Caco-2 (cell line): ENCODE results near the gene TK2. TPM values are rescaled to one million over a fixed set of nuclear protein-coding genes. Genes with fewer than 3 reads are reported as not detected.

Experiments used
- BruUV-seq: library from RNA; stranded (reverse); fragments of 400-500 nt; replicated peaks from 2 replicates; lab custom pipeline; 2021; lab: Mats Ljungman, UMichigan
- CTCF ChIA-PET: fragments of 300-600 bp; sonication (Branson Sonifier 250); formaldehyde crosslinking; loops from one replicate; lab custom pipeline; 2022; ENCODE audit warnings: antibody characterized with exemption; lab: Charles Lee
- POLR2A ChIA-PET: fragments of 300-600 bp; sonication (Branson Sonifier 250); formaldehyde crosslinking; loops from one replicate; lab custom pipeline; 2022; ENCODE audit warnings: antibody characterized with exemption; lab: Charles Lee
- DNase-seq, 2 experiments: peaks; one replicate each; pipeline versions ENCODE4 v3.0.0 to v3.0.0-alpha.2; 2020 to 2022
- H3K27me3 ChIP-seq: replicated peaks from 2 replicates; pipeline ENCODE4 v1.6.0; 2011; ENCODE audit warnings: low read length; ENCODE audit not compliant: control insufficient read depth, insufficient read depth
- H3K36me3 ChIP-seq: 2 replicates; pipeline ENCODE4 v1.5.1; 2011; ENCODE audit warnings: low read length; ENCODE audit not compliant: control insufficient read depth, insufficient read depth
- H3K4me1 ChIP-seq: fragments of 250-450 bp; sonication (Bioruptor Pico); 2 replicates; pipeline ENCODE4 v1.5.1; 2020; ENCODE audit warnings: mild to moderate bottlenecking
- H3K4me3 ChIP-seq: 2 replicates; pipeline ENCODE4 v1.5.1; 2011; ENCODE audit warnings: low read depth, mild to moderate bottlenecking, control low read depth, low read length
- H3K9me3 ChIP-seq: fragments of 250-450 bp; sonication (Bioruptor Pico); 2 replicates; pipeline ENCODE4 v1.5.1; 2020; ENCODE audit warnings: mild to moderate bottlenecking, moderate library complexity
- H3K27ac Mint-ChIP-seq: one replicate; pipeline ENCODE4 v1.8.0; 2022; ENCODE audit warnings: mixed read lengths; ENCODE audit not compliant: unreplicated experiment
- H3K27me3 Mint-ChIP-seq: one replicate; pipeline ENCODE4 v1.8.0; 2022; ENCODE audit warnings: mixed read lengths; ENCODE audit not compliant: insufficient read depth, unreplicated experiment
- H3K36me3 Mint-ChIP-seq: one replicate; pipeline ENCODE4 v1.8.0; 2022; ENCODE audit warnings: mild to moderate bottlenecking, mixed read lengths; ENCODE audit not compliant: insufficient read depth, unreplicated experiment
- H3K4me1 Mint-ChIP-seq: one replicate; pipeline ENCODE4 v1.8.0; 2022; ENCODE audit warnings: low read depth, mixed read lengths; ENCODE audit not compliant: unreplicated experiment
- H3K4me3 Mint-ChIP-seq: one replicate; pipeline ENCODE4 v1.8.0; 2022; ENCODE audit warnings: mild to moderate bottlenecking, moderate library complexity, mixed read lengths; ENCODE audit not compliant: unreplicated experiment
- H3K9me3 Mint-ChIP-seq: one replicate; pipeline ENCODE4 v1.8.0; 2022; ENCODE audit warnings: mixed read lengths; ENCODE audit not compliant: unreplicated experiment
- CTCF ChIP-seq, 2 experiments: fragments of 200-600 bp in 1 of 2; IDR thresholded peaks; 1 replicate in 1 of 2; 2 replicates in 1 of 2; pipeline versions ENCODE4 v1.5.1 to v1.8.0; 2011 to 2022; ENCODE audit warnings: antibody characterized with exemption in 1 of 2, control low read depth in 1 of 2, inconsistent platforms in 1 of 2, low read depth in 1 of 2, low read length in 1 of 2, mild to moderate bottlenecking in 1 of 2, moderate library complexity in 1 of 2; ENCODE audit not compliant: insufficient read depth in 1 of 2, severe bottlenecking in 1 of 2, unreplicated experiment in 1 of 2
- intact Hi-C: fragments of 100-400 bp; cut with micrococcal nuclease; formaldehyde crosslinking; loops from one replicate; pipeline ENCODE4 v1.10.0; 2022; ENCODE audit not compliant: unreplicated experiment
- total RNA-seq: library from RNA; stranded (reverse); gene quantifications from 2 replicates; pipeline ENCODE4 v1.2.3, GENCODE V29; 2022

Gene TK2
- total RNA-seq, 1 experiment from 2014 or later = 18.2 TPM

GRCh38 chr16:66481081-66481942, 68.6 kb downstream of the TK2 start:
- Mint-ChIP-seq H3K27me3 (no peaks in the 10 kb centered on the region), H3K4me1 (no peaks in the 10 kb centered on the region), H3K36me3 (peaks cover 5% of the 10 kb centered on the region), H3K9me3 (no peaks in the 10 kb centered on the region), H3K4me3 (no peak overlapping the region), H3K27ac (no peak overlapping the region)
- intact Hi-C loops = loop anchor here (5.0 kb wide), 2 partner anchors 39 to 54 kb away; partner anchors contain the start of gene BEAN1
- ChIA-PET POLR2A (no interaction called here), CTCF (interaction anchor here (0.6 to 2.3 kb wide), 2 partner anchors 24 to 75 kb away, joined by 5 to 14 read pairs; no protein-coding TSS in a partner anchor)
- Histone ChIP-seq H3K9me3 (no peaks in the 10 kb centered on the region), H3K27me3 (no peaks in the 10 kb centered on the region), H3K4me1 (peaks cover 13% of the 10 kb centered on the region; the same call in 1 of the 2 replicates), H3K4me3 (no peak overlapping the region), H3K36me3 (no peaks in the 10 kb centered on the region)
- no TSS peak for BruUV-seq
- TF ChIP-seq CTCF (IDR thresholded peaks at IDR 0.05; ENCODE audit: insufficient read depth in 1 of 2, low read depth in 1 of 2, low read length in 1 of 2, severe bottlenecking in 1 of 2, unreplicated experiment in 1 of 2) = no peak
- DNase-seq = no peak

GRCh38 chr16:66480265-66481080, 69.4 kb downstream of the TK2 start:
- POLR2A ChIA-PET = no interaction called here
- intact Hi-C loops = loop anchor here (5.0 kb wide), 2 partner anchors 38 to 53 kb away; partner anchors contain the start of gene BEAN1
- no peak for TF ChIP-seq CTCF (IDR thresholded peaks at IDR 0.05; ENCODE audit: insufficient read depth in 1 of 2, low read depth in 1 of 2, low read length in 1 of 2, severe bottlenecking in 1 of 2, unreplicated experiment in 1 of 2)

More at GRCh38 chr16:66480265-66481080, 69.4 kb downstream of the TK2 start:
- Histone ChIP-seq H3K27me3 (no peaks in the 10 kb centered on the region), H3K4me3 (no peak overlapping the region), H3K9me3 (no peaks in the 10 kb centered on the region), H3K36me3 (no peaks in the 10 kb centered on the region), H3K4me1 (peaks cover 13% of the 10 kb centered on the region; the same call in 1 of the 2 replicates)
- no peak overlapping the region for H3K27ac Mint-ChIP-seq
- no peak overlapping the region for H3K4me3 Mint-ChIP-seq
- peak in 1 of 2 experiments; percentile 40 for DNase-seq
- H3K4me1 Mint-ChIP-seq = no peaks in the 10 kb centered on the region
- no peaks in the 10 kb centered on the region for H3K9me3 Mint-ChIP-seq
- no peaks in the 10 kb centered on the region for H3K27me3 Mint-ChIP-seq
- CTCF ChIA-PET = interaction anchor here (0.6 to 2.3 kb wide), 2 partner anchors 24 to 74 kb away, joined by 5 to 14 read pairs; no protein-coding TSS in a partner anchor
- BruUV-seq = no TSS peak
- H3K36me3 Mint-ChIP-seq = peaks cover 5% of the 10 kb centered on the region
